ENCODE results near the gene KLF15.

Gene KLF15

GRCh38 chr3:126319701-126320295, 37.4 kb downstream of the KLF15 start:
- DNase-seq = no peak

DNA sequence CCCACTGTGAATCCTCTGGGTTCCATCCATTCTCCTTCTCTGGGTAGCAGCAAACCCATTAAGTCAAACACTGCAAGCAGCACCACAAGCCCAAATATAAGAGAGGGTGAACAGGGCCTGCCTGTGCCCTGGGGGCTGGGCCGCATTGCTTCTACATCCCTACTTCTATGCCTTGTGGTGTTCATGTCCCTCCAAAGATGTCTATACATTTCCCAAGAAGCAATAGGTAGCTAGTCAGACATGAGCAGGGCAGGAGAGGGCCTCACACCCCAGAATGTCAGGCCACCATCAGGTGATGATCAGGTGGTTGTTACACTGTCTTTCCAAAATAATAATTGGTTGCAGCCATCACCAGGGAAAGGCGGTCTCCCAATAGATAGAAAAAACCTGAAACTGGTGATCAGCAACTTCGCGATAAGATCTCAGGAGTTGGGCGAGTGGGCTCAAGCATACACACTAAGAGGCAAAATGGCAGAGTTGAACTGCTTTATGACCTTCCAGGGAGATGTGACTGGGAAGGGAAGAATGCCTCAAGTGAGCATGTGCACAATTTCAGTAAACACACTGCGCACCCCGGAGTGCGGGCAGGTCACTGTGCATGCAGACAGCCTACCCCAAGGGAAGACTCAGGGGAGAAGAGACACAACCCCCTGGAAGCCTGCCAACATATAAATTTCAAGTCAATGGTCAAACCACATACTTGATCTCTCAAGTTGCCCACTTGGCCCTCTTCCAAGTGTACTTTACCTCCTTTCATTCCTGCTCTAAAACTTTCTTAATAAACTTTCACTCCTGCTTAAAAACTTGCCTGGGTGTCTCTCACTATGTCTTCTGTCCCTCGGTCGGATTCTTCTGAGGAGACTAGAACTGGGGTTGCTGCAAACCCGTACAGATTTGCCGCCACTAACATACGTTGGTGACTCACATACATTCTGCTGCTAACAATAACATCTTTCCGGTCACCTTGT, 39.9 kb downstream of the KLF15 start:
- DNase-seq = no peak

DNA sequence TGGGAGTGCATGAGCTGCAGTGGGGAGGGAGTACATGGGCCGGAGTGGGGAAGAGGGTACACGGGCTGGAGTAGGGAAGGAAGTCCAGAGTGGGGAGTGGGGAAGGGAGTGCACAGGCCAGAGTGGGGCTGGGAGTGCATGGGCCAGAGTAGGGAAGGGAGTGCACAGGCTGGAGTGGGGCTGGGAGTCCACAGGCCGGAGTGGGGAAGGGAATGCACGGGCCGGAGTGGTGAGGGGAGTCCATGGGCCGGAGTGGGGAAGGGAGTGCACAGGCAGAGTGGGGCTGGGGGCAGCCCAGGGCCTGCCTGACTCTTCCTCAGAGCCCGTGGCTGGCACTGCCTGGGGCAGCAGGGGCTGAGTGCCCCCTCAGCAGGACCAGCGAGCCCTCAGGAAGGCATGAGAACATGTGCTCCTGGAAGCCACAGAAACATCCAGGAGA, 40.7 kb downstream of the KLF15 start:
- no peak for DNase-seq

DNA sequence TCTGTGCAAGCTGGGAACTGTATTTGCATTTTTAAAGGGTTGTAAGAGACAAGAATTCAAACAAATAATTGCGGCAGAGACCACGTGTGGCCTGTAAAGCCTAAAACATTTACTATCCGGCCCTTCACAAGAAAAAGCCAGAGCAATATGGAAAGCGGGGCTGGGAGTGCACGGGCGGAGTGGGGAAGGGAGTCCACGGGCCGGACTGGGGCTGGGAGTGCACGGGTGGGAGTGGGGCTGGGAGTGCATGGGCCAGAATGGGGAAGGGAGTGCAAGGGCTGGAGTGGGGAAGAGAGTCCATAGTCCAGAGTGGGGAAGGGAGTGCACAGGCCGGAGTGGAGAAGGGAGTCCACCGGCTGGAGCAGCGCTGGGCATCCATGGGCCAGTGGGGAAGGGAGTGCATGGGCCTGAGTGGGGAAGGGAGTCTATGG, 41.2 kb downstream of the KLF15 start:
- no peak for DNase-seq

DNA sequence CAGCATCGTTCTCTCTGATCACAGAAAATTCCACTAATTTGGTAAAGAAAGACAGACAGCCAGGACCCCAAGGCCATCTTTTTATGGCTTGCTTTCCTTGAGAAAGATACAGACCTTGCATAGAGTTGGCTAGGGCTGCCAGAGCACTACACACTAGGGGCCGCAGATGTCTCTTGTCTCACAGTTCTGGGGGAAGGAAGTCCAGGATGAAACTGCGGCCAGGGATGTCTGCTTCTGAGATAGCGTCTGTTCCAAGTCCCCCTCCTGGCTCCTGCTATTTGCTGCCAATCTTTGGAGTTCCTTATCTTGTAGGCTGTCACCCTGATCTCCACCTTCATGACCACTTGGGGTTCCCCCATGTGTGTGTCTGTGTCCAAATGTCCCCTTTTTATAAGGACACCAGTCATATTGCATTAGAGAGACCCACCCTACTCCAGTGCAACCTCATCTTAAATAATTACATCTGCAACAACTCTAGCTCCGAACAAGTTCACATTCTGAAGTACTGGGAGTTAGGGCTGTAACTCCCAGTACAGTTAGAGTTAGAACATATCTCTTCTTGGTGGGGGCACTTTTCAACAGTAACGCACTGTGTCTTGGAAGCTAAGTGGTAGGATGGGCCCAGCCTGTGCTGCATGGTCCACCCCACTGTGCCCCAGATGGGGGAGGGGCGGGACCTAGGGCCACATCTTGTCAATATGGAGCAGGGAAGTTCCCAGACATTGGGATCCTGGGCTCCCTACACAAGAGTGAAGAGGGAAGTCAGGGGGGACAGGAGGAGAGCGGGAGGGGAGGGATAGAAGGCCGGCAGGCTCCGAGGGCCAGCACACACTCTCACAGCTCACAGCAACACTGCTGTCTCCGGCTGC, 42.2 kb downstream of the KLF15 start:
- DNase-seq = no peak

- no peak for DNase-seq
Observed at GRCh38 chr3:126314305-126314789, 42.9 kb downstream of the KLF15 start.

- no peak for DNase-seq
Observed at GRCh38 chr3:126313580-126314304, 43.5 kb downstream of the KLF15 start.

- no peak for DNase-seq
Observed at GRCh38 chr3:126313166-126313565, 44.0 kb downstream of the KLF15 start.

DNA sequence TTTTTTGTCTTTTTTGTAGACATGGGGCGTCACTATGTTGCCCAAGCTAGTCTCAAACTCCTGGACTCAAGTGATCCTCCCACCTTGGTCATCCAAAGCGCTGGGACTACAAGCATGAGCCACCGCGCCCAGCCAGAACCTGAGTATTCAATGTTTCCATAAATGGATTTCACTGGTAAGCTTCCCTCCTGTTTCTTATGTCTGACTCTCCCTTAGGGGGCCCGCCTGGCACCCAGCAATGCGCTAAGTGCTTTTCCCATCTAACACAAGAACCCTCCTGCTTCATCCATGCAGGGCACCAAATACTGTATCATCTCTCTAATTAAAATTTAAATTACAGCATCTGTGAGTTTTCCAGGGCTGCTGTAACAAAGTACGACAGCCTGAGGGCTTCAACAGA, 44.9 kb downstream of the KLF15 start:
- DNase-seq = no peak

DNA sequence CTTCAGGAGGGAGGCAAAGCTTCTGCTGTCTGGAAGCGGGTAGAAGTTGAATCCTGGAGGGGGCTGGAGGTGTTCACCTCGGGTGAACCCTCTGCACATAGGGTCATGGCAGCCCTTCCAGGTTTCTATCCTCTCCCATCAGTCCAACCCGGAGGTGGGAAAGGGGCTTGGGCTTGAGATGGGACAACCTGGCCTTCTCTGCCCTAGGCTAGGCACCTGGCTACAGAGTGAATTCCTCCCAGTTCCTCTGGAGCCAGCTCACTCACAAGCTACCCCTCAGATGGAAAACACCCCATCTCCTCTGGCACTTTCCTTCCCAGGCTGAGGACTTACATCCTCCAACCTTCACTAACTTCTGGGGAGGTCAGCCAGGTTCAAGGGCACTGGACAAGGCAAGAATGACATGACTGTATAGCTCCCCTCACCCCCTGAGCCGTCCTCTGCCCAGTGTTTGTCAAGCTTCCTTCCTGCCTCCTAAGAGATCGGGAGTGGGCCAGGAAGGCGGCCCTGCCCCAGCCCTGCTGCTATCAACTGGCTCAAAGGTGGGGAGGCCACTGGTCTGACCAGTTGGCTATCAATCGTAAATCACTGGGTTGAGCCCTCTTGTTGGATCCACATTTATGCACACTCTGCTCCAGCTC, 45.8 kb downstream of the KLF15 start:
- no peak for DNase-seq

DNA sequence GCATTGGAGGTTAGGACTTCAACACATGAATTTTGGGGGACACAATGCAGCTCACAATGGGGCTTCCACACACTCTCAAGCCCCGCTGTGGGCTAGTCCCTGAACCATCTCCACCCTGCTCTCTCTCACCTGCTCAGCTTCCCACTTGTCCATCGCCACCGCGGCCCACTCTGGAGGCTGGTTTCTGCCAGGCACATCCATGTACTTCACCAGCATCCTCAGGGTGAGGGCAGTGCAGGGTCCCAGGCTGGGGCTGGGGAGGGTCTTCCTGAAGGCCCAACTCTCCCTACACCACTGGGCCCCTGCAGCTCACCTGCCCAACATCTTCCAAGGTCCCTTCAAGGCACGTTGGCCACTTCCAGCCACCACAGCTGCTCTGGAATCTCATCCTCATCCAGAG, 46.4 kb downstream of the KLF15 start:
- no peak for DNase-seq

DNA sequence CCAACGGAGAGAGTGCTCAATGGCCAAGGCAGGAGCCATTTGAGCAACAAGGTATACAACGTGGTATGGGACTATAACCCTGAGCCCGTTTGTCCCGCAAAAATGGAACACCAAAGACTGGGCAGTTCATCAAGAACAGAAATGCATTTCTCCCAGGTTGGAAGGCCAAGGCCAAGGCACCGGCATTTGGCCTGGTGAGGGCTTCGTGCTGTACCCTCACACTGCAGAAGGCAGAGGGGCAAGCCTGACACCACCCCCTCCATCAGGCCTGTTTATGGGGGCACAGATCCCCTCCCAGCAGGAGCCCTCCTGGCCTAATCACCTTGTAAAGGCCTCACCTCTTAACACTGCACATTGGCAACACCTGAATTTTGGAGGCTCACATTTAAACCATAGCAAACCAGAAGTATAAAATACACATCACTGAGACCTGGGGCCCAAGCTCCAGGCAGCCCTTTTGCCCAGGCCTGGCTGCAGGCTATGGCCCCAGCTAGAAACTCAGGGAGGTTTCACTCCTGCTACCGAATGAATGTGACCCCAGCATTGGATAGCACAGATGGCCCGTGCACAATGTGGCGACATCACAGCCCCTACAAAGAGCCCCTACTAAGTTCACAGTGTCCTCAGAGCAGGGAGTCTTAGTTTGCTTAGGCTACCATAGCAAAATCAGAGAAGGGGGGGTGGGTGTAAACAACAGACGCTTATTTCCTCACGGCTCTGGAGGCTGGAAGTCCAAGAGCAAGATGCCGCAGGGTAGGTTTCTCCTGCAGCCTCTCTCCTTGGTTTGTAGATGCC, 47.1 kb downstream of the KLF15 start:
- no peak for DNase-seq

DNA sequence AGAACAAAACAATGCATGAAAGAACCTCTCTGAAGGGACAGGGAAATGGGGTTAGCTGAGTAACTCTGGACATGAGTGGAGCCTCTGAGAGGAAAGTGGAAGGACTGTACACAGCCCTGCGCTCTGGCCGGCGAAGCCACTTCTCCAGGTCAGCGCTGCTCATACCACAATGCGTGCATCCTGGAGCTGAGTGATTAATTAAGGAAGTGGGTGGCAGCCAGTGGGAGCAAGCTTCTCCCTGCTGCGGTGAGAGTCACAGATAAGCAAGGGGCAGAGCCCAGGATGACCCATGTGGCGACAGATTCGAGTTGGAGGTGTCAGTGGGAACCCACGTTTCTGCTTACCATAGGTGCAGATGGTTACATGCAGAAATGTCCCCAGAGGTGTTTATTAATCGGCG, 48.0 kb downstream of the KLF15 start:
- no peak for DNase-seq

DNA sequence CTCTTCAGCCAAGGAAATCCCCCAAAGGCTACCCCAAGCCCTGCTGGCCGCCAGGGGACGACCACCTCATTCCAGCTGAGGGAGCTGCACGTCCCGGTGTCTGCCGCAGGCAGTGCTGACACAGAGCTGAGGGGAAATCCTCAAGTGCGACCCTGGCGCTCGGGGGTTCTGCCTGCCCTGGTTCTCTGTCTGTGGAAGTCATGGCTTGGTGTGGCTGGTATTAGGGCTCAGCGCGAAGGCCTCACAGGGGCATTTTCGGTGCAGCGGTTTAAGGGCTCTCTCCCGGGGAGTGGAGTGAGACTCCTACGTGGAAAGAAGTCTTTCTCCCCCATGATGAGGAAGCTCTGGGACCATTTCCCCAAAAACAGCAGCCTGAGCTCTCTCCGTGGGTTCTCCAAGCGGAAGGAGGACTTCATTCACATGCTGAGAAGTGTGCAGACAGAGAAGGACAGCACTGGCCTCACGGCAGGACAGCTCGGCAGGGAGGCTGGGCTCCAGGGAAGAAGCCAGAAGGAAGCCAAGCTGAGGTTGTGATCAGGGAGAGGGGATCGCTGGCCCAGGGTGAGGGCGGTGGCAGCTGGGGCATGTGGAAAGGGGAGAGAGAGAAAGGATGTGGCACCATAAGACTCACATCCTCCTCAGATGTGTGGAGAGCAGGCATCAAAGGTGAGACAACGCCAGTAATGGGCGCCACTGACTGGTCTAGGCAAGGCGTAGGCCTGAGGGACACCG, 48.6 kb downstream of the KLF15 start:
- DNase-seq = no peak

DNA sequence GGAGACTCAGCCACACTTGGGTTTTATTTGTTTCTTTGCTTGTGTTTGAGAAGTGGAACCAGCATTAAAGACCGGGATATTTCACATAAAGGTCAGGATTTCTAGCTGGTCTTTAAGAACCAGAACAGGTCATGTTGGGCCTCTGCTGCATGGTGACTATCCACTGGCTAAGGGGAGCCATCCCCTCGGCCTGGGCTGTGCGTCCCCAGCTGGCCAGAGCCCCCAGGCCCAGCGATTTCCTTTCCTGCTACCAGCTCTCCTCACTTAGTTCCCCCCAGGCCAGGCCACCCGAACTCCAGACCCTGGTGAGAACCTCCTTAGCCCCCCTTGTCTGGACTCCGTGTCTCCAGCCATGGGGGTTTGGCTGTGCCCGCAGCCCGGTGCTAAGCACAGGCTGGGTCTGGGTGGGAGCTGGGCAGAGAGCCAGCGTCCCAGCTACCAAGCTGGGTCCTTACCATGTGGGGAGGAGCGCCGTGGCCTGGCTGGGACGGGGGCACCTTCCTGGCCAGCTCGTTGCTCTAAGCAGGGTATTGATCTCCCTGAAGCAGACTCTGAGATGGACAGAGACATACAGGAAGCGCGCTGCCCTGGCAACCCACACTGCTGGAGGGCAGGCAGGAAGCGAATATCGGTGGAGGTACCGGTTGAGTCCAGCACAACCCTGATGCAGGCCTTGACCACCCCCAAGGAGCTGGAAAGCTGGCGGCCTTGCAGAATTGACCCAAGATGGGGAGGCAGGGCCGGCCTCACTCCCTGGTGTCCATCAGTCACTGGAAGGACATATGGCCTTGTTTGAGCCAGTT, 49.4 kb downstream of the KLF15 start:
- no peak for DNase-seq

DNA sequence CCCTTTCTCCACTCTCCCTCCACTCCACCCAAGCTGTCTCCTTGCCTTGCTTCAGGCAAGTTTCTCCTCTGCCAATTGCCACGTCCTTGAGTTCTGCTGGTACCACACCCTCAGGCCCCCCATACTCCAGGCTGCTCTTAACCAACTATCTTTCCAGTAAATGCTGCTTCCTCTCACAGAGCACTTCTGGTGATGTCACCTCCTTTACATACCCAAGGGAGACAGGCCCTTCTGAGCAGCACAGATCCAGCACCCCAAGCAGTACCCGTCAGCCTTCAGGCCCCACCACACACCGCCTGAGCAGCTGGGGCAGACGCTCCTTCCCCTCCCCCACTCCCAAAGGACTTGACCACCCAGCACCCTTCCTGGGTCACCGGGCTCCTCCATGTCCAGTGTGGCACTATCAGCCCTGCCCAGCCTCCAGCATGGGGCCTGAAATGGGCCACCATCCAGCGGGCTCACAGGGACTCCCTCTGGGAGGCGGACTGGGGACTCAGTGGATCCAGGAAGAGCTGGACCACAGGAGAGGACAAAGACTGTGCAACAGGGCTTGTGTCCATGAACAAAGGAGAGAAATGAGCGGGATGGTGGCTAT, 50.2 kb downstream of the KLF15 start:
- DNase-seq = no peak

GRCh38 chr3:126306397-126306796, 50.8 kb downstream of the KLF15 start:
- no peak for DNase-seq

- DNase-seq = no peak
Observed at GRCh38 chr3:126305427-126305826, 51.8 kb downstream of the KLF15 start.

- no peak for DNase-seq
Observed at GRCh38 chr3:126304704-126305103, 52.5 kb downstream of the KLF15 start.

All from NCI-H748 treated with DMSO at 0.1 percent for 48 hours (cell line).